Neural progenitor cell (in vitro differentiated cells): ENCODE results near the gene HSPG2. TPM values are rescaled to one million over a fixed set of nuclear protein-coding genes. Genes with fewer than 3 reads are reported as not detected.

Source experiments
- DNase-seq: peaks from one replicate; pipeline ENCODE4 v3.0.0-alpha.2; 2016; ENCODE audit warnings: low spot score
- H2AFZ ChIP-seq: fragments of 200-600 bp; sonication (generic); replicated peaks from 2 replicates; pipeline ENCODE4 v1.6.1; 2016; ENCODE audit warnings: antibody characterized with exemption
- H3F3A ChIP-seq: fragments of 200-600 bp; sonication (generic); 2 replicates; pipeline ENCODE4 v1.6.1; 2016; ENCODE audit warnings: antibody characterized with exemption, low read depth
- H3K27ac ChIP-seq: fragments of 200-600 bp; sonication (generic); 2 replicates; pipeline ENCODE4 v1.5.1; 2016; ENCODE audit warnings: mild to moderate bottlenecking
- H3K27me3 ChIP-seq: fragments of 200-600 bp; sonication (generic); 2 replicates; pipeline ENCODE4 v1.6.1; 2016; ENCODE audit warnings: mild to moderate bottlenecking, moderate library complexity
- H3K36me3 ChIP-seq: fragments of 200-600 bp; sonication (generic); 2 replicates; pipeline ENCODE4 v1.5.1; 2016
- H3K4me1 ChIP-seq: fragments of 200-600 bp; sonication (generic); 2 replicates; pipeline ENCODE4 v1.6.1; 2016; ENCODE audit warnings: mixed run types
- H3K4me2 ChIP-seq: fragments of 200-600 bp; sonication (generic); 2 replicates; pipeline ENCODE4 v1.6.1; 2016
- H3K4me3 ChIP-seq: fragments of 200-600 bp; sonication (generic); 2 replicates; pipeline ENCODE4 v1.5.1; 2016
- H3K79me2 ChIP-seq: fragments of 200-600 bp; sonication (generic); 2 replicates; pipeline ENCODE4 v1.6.1; 2016; ENCODE audit warnings: low read depth
- H3K9ac ChIP-seq: fragments of 200-600 bp; sonication (generic); 2 replicates; pipeline ENCODE4 v1.6.1; 2016
- H3K9me3 ChIP-seq: fragments of 200-600 bp; sonication (generic); 2 replicates; pipeline ENCODE4 v1.5.1; 2016; ENCODE audit warnings: low read depth
- H4K20me1 ChIP-seq: fragments of 200-600 bp; sonication (generic); 2 replicates; pipeline ENCODE4 v1.6.1; 2016; ENCODE audit warnings: low read depth
- H3K27ac Mint-ChIP-seq: 3 replicates; pipeline ENCODE4 v1.8.0; 2021; ENCODE audit warnings: mixed read lengths
- H3K27me3 Mint-ChIP-seq: 2 replicates; pipeline ENCODE4 v1.8.0; 2022; ENCODE audit warnings: low read depth, mild to moderate bottlenecking, inconsistent platforms, moderate library complexity, mixed read lengths; ENCODE audit not compliant: insufficient read depth
- H3K36me3 Mint-ChIP-seq: 3 replicates; pipeline ENCODE4 v1.8.0; 2021; ENCODE audit warnings: mixed read lengths
- H3K4me1 Mint-ChIP-seq: 3 replicates; pipeline ENCODE4 v1.8.0; 2021; ENCODE audit warnings: mixed read lengths
- H3K4me3 Mint-ChIP-seq: 3 replicates; pipeline ENCODE4 v1.8.0; 2021; ENCODE audit warnings: mild to moderate bottlenecking, moderate library complexity, mixed read lengths
- H3K9me3 Mint-ChIP-seq: 3 replicates; pipeline ENCODE4 v1.8.0; 2020; ENCODE audit warnings: mixed read lengths
- CTCF ChIP-seq: fragments of 200-600 bp; sonication (generic); IDR thresholded peaks from 2 replicates; pipeline ENCODE4 v1.5.1; 2017; ENCODE audit warnings: antibody characterized with exemption, mild to moderate bottlenecking
- EZH2 ChIP-seq: fragments of 200-600 bp; sonication (generic); IDR thresholded peaks from 2 replicates; pipeline ENCODE4 v1.6.1; 2017; ENCODE audit warnings: antibody characterized with exemption, mild to moderate bottlenecking, moderate library complexity
- EZH2phosphoT487 ChIP-seq: fragments of 200-600 bp; sonication (generic); IDR thresholded peaks from 2 replicates; pipeline ENCODE4 v1.6.1; 2017; ENCODE audit warnings: antibody characterized with exemption
- total RNA-seq: library from RNA; depleted of rRNA; stranded (reverse); fragments of >200 nt; gene quantifications from 2 replicates; pipeline ENCODE4 v1.2.3, GENCODE V29; 2015; ENCODE audit warnings: low replicate concordance

HSPG2 gene
- total RNA-seq, 1 donor from 2014 or later, result 6.9 TPM

DNA sequence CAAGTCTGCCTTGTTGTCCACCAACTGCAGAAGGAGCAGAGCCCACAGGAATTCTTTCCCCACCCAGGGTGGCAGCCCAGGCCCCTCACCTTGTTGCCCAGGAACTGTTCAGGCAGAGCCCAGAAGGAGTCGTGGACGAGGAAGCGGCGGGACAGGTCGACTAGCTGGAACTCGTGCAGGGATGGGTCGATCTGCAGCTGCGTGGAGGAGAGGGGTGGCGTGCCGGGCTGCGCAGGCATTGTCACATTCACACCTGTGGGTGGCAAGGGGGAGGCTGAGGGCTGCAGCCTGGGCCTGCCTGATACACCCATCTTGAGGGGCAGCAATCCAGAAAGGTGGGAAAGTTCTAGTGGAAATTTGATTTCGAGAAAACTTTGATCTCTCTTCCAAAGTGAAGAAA lies 55.9 kb downstream of the HSPG2 start:
- Histone ChIP-seq H3K9me3 (no peaks in the 10 kb centered on the region), H3K36me3 (no peaks in the 10 kb centered on the region), H3K27me3 (no peaks in the 10 kb centered on the region), H3K9ac (no peak overlapping the region), H3K27ac (no peak overlapping the region), H3F3A (no peaks in the 10 kb centered on the region), H3K4me2 (no peak overlapping the region), H3K79me2 (no peaks in the 10 kb centered on the region), H2AFZ (no peak overlapping the region), H4K20me1 (no peaks in the 10 kb centered on the region), H3K4me3 (no peak overlapping the region), H3K4me1 (no peaks in the 10 kb centered on the region)
- Mint-ChIP-seq H3K36me3 (peaks cover 2% of the 10 kb centered on the region), H3K9me3 (no peaks in the 10 kb centered on the region), H3K27ac (no peak overlapping the region), H3K27me3 (no peaks in the 10 kb centered on the region), H3K4me3 (no peak overlapping the region), H3K4me1 (no peaks in the 10 kb centered on the region)
- no peak for TF ChIP-seq EZH2phosphoT487
- no peak for TF ChIP-seq EZH2
- no peak for DNase-seq

GRCh38 chr1:21880619-21880970 lies 56.5 kb downstream of the HSPG2 start:
- Histone ChIP-seq H3K9me3 (no peaks in the 10 kb centered on the region), H4K20me1 (no peaks in the 10 kb centered on the region), H3K27me3 (no peaks in the 10 kb centered on the region), H3K4me2 (no peak overlapping the region), H3F3A (no peaks in the 10 kb centered on the region), H3K79me2 (no peaks in the 10 kb centered on the region), H2AFZ (no peak overlapping the region), H3K36me3 (no peaks in the 10 kb centered on the region), H3K4me1 (no peaks in the 10 kb centered on the region), H3K9ac (no peak overlapping the region), H3K27ac (no peak overlapping the region), H3K4me3 (no peak overlapping the region)
- Mint-ChIP-seq H3K4me1 (no peaks in the 10 kb centered on the region), H3K4me3 (no peak overlapping the region), H3K9me3 (no peaks in the 10 kb centered on the region), H3K36me3 (peaks cover 2% of the 10 kb centered on the region), H3K27me3 (no peaks in the 10 kb centered on the region), H3K27ac (no peak overlapping the region)
- no peak for DNase-seq
- TF ChIP-seq EZH2phosphoT487, result no peak
- no peak for TF ChIP-seq EZH2
- TF ChIP-seq CTCF, result no peak

GRCh38 chr1:21879928-21880618 lies 57.0 kb downstream of the HSPG2 start:
- Mint-ChIP-seq H3K27me3 (no peaks in the 10 kb centered on the region), H3K9me3 (no peaks in the 10 kb centered on the region), H3K4me1 (no peaks in the 10 kb centered on the region), H3K27ac (no peak overlapping the region), H3K36me3 (peaks cover 2% of the 10 kb centered on the region), H3K4me3 (no peak overlapping the region)
- Histone ChIP-seq H3K36me3 (no peaks in the 10 kb centered on the region), H3K27me3 (no peaks in the 10 kb centered on the region), H2AFZ (no peak overlapping the region), H3K4me1 (no peaks in the 10 kb centered on the region), H3K4me2 (no peak overlapping the region), H3F3A (no peaks in the 10 kb centered on the region), H4K20me1 (no peaks in the 10 kb centered on the region), H3K27ac (no peak overlapping the region), H3K79me2 (no peaks in the 10 kb centered on the region), H3K4me3 (no peak overlapping the region), H3K9ac (no peak overlapping the region), H3K9me3 (no peaks in the 10 kb centered on the region)
- TF ChIP-seq EZH2, result no peak
- no peak for TF ChIP-seq CTCF
- TF ChIP-seq EZH2phosphoT487, result no peak
- no peak for DNase-seq

DNA sequence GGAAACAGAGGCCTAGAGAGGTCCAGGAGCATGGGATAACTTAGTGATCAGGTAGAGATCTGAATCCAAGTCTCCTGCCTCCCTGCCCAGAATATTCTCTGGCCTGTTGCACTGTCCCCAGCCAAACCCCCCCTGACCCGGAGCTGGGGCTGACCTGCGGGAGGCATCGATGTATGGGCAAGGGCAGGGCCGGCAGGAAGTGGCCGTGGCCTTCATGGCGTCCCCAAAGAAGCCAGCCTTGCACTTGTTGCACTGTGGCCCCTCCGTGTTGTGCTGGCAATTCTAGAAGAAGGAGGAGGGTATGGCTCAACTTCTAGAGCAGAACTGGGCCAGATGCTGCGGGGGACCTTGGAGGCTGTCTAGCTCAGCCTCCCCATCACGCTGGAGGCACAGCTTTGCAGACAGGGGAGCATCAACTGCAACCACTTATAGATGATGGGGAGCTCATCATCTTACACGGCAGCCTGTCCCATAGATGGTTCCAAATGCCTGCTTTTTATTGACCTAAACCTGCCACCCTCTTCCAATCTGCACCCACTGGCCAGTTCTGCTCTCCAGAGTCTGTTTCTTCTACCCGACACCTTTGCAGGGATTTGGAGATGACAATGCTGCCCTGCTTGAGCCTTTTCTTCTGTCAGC lies 58.2 kb downstream of the HSPG2 start:
- H3K4me1 Mint-ChIP-seq, result peaks cover 2% of the 10 kb centered on the region
- no peak overlapping the region for H3K4me3 Mint-ChIP-seq
- Histone ChIP-seq H4K20me1 (no peaks in the 10 kb centered on the region), H2AFZ (no peak overlapping the region), H3K9ac (no peak overlapping the region), H3F3A (no peaks in the 10 kb centered on the region), H3K27ac (no peak overlapping the region), H3K36me3 (no peaks in the 10 kb centered on the region), H3K79me2 (no peaks in the 10 kb centered on the region), H3K27me3 (no peaks in the 10 kb centered on the region), H3K4me1 (no peaks in the 10 kb centered on the region), H3K4me2 (no peak overlapping the region), H3K4me3 (no peak overlapping the region), H3K9me3 (no peaks in the 10 kb centered on the region)
- no peak for DNase-seq
- peaks cover 2% of the 10 kb centered on the region for H3K36me3 Mint-ChIP-seq
- H3K27me3 Mint-ChIP-seq, result no peaks in the 10 kb centered on the region
- H3K27ac Mint-ChIP-seq, result no peak overlapping the region
- H3K9me3 Mint-ChIP-seq, result no peaks in the 10 kb centered on the region
- TF ChIP-seq EZH2phosphoT487 (no peak), EZH2 (no peak), CTCF (no peak)
